ENCODE data around the gene STK32B. TPM values are rescaled to one million over a fixed set of nuclear protein-coding genes. Genes with fewer than 3 reads are reported as not detected.

The STK32B gene
- total and polyA plus RNA-seq, 7 donors: 0.14 to 0.73 (median 0.52) TPM

GRCh38 chr4:5300283-5300682, 249.0 kb downstream of the STK32B start:
- ATAC-seq (no peak), DNase-seq (no peak)
- Histone ChIP-seq H3K4me1 (no peaks in the 10 kb centered on the region), H3K27me3 (ENCODE audit: insufficient read depth in 3 of 3, low read length in 2 of 3) (no peaks in the 10 kb centered on the region), H3K27ac (no peak overlapping the region), H3K9me3 (no peaks in the 10 kb centered on the region), H3K4me3 (no peak overlapping the region), H3K36me3 (ENCODE audit: insufficient read depth in 1 of 2, low read depth in 1 of 2) (no peaks in the 10 kb centered on the region)
- intact Hi-C loops (cut with DNase I): no loop called here
- no peak for TF ChIP-seq CTCF (IDR thresholded peaks at IDR 0.05)

- Histone ChIP-seq H3K27ac (no peak overlapping the region), H3K36me3 (ENCODE audit: insufficient read depth in 1 of 2, low read depth in 1 of 2) (no peaks in the 10 kb centered on the region), H3K9me3 (peaks cover 4% of the 10 kb centered on the region), H3K4me3 (no peak overlapping the region), H3K27me3 (ENCODE audit: insufficient read depth in 3 of 3, low read length in 2 of 3) (no peaks in the 10 kb centered on the region), H3K4me1 (no peaks in the 10 kb centered on the region)
- 88 to 96% (median 91%) methylated on average over 3 of the region's 3 CpGs for WGBS, 3 donors
- TF ChIP-seq CTCF (IDR thresholded peaks at IDR 0.05): no peak
- intact Hi-C loops (cut with DNase I): no loop called here
- DNase-seq (no peak), ATAC-seq (no peak)
Observed at GRCh38 chr4:5307928-5308327, 256.6 kb downstream of the STK32B start.

GRCh38 chr4:5322321-5322720, 271.0 kb downstream of the STK32B start:
- ATAC-seq (no peak), DNase-seq (no peak)
- Histone ChIP-seq H3K4me1 (no peaks in the 10 kb centered on the region), H3K36me3 (ENCODE audit: insufficient read depth in 1 of 2, low read depth in 1 of 2) (no peaks in the 10 kb centered on the region), H3K27ac (no peak overlapping the region), H3K4me3 (no peak overlapping the region), H3K9me3 (peaks cover 2% of the 10 kb centered on the region), H3K27me3 (ENCODE audit: insufficient read depth in 3 of 3, low read length in 2 of 3) (no peaks in the 10 kb centered on the region)
- no peak for TF ChIP-seq CTCF (IDR thresholded peaks at IDR 0.05)
- intact Hi-C loops (cut with DNase I): no loop called here
- 79 to 82% (median 81%) methylated on average over 2 of the region's 2 CpGs for WGBS, 3 donors

- Histone ChIP-seq H3K4me3 (no peak overlapping the region), H3K9me3 (peaks cover 12% of the 10 kb centered on the region), H3K27ac (no peak overlapping the region), H3K4me1 (no peaks in the 10 kb centered on the region), H3K36me3 (ENCODE audit: insufficient read depth in 1 of 2, low read depth in 1 of 2) (no peaks in the 10 kb centered on the region), H3K27me3 (ENCODE audit: insufficient read depth in 3 of 3, low read length in 2 of 3) (no peaks in the 10 kb centered on the region)
- intact Hi-C loops (cut with DNase I): no loop called here
- TF ChIP-seq CTCF (IDR thresholded peaks at IDR 0.05): no peak
- WGBS, 3 donors: 50 to 52% (median 50%) methylated on average over 3 of the region's 3 CpGs
- no peak for ATAC-seq
- DNase-seq: no peak
Observed at GRCh38 chr4:5330339-5330989, 279.2 kb downstream of the STK32B start.

GRCh38 chr4:5337731-5338130, 286.5 kb downstream of the STK32B start:
- no peaks in the 10 kb centered on the region for H3K36me3 ChIP-seq (ENCODE audit: insufficient read depth in 1 of 2, low read depth in 1 of 2)
- no peak for DNase-seq
- H3K4me1 ChIP-seq: no peaks in the 10 kb centered on the region
- H3K27me3 ChIP-seq (ENCODE audit: insufficient read depth in 3 of 3, low read length in 2 of 3): no peaks in the 10 kb centered on the region
- TF ChIP-seq CTCF (IDR thresholded peaks at IDR 0.05): no peak
- intact Hi-C loops (cut with DNase I): no loop called here
- no peaks in the 10 kb centered on the region for H3K9me3 ChIP-seq
- ATAC-seq: no peak
- H3K27ac ChIP-seq: no peak overlapping the region
- 29 to 48% (median 37%) methylated on average over 2 of the region's 2 CpGs for WGBS, 3 donors
- H3K4me3 ChIP-seq: no peak overlapping the region

Data from psoas muscle (tissue), 8 donors.